Kidney glomerular epithelial cell (primary cell): ENCODE data around the gene GRIK3.

Source experiments
- DNase-seq: peaks from one replicate; lab custom pipeline; 2025; lab: John Stamatoyannopoulos, UW

Gene GRIK3

GRCh38 chr1:36822648-36823047, 211.7 kb downstream of the GRIK3 start:
- no peak for DNase-seq

GRCh38 chr1:36821386-36821785, 212.9 kb downstream of the GRIK3 start:
- DNase-seq, result no peak

GRCh38 chr1:36818771-36819170, 215.5 kb downstream of the GRIK3 start:
- no peak for DNase-seq

GRCh38 chr1:36816348-36816747, 218.0 kb downstream of the GRIK3 start:
- no peak for DNase-seq

GRCh38 chr1:36814774-36815173, 219.5 kb downstream of the GRIK3 start:
- DNase-seq, result no peak

GRCh38 chr1:36814083-36814482, 220.2 kb downstream of the GRIK3 start:
- DNase-seq, result no peak

- no peak for DNase-seq
Observed at GRCh38 chr1:36807262-36807661, 227.1 kb downstream of the GRIK3 start.

- DNase-seq, result no peak
Observed at GRCh38 chr1:36805979-36806640, 228.2 kb downstream of the GRIK3 start.

GRCh38 chr1:36804669-36805314, 229.5 kb downstream of the GRIK3 start:
- no peak for DNase-seq

- DNase-seq, result no peak
Observed at GRCh38 chr1:36803868-36804570, 230.3 kb downstream of the GRIK3 start.

- no peak for DNase-seq
Observed at GRCh38 chr1:36802018-36802417, 232.3 kb downstream of the GRIK3 start.

GRCh38 chr1:36797761-36798160, 236.6 kb downstream of the GRIK3 start:
- no peak for DNase-seq

GRCh38 chr1:36796733-36797132, 237.6 kb downstream of the GRIK3 start:
- no peak for DNase-seq

GRCh38 chr1:36796106-36796590, 238.2 kb downstream of the GRIK3 start:
- no peak for DNase-seq

- DNase-seq, result no peak
Observed at GRCh38 chr1:36794460-36794859, 239.9 kb downstream of the GRIK3 start.

- no peak for DNase-seq
Observed at GRCh38 chr1:36793452-36793851, 240.9 kb downstream of the GRIK3 start.

- DNase-seq, result no peak
Observed at GRCh38 chr1:36792292-36792691, 242.0 kb downstream of the GRIK3 start.

- DNase-seq, result no peak
Observed at GRCh38 chr1:36790191-36790590, 244.1 kb downstream of the GRIK3 start.

GRCh38 chr1:36789535-36789934, 244.8 kb downstream of the GRIK3 start:
- no peak for DNase-seq

GRCh38 chr1:36787312-36787913, 246.9 kb downstream of the GRIK3 start:
- no peak for DNase-seq

- no peak for DNase-seq
Observed at GRCh38 chr1:36786425-36786824, 247.9 kb downstream of the GRIK3 start.

GRCh38 chr1:36784147-36784859, 250.0 kb downstream of the GRIK3 start:
- DNase-seq, result no peak
